Progenitor cell of endocrine pancreas (in vitro differentiated cells): ENCODE results near the gene L3MBTL1. TPM values are rescaled to one million over a fixed set of nuclear protein-coding genes. Genes with fewer than 3 reads are reported as not detected.

Source experiments
- DNase-seq: peaks from one replicate; pipeline ENCODE4 v3.0.0; 2021; ENCODE audit warnings: low spot score; ENCODE audit not compliant: unreplicated experiment
- H3K27ac Mint-ChIP-seq: 2 replicates; pipeline ENCODE4 v1.8.0; 2021; ENCODE audit warnings: mild to moderate bottlenecking, moderate library complexity, mixed read lengths
- H3K27me3 Mint-ChIP-seq: 2 replicates; pipeline ENCODE4 v1.8.0; 2021; ENCODE audit warnings: mixed read lengths
- H3K36me3 Mint-ChIP-seq: 2 replicates; pipeline ENCODE4 v1.8.0; 2022; ENCODE audit warnings: mixed read lengths; ENCODE audit not compliant: insufficient read depth
- H3K4me1 Mint-ChIP-seq: 2 replicates; pipeline ENCODE4 v1.8.0; 2021; ENCODE audit warnings: low read depth, mixed read lengths
- H3K4me3 Mint-ChIP-seq: 2 replicates; pipeline ENCODE4 v1.8.0; 2021; ENCODE audit warnings: low read depth, mild to moderate bottlenecking, moderate library complexity, mixed read lengths
- H3K9me3 Mint-ChIP-seq: 2 replicates; pipeline ENCODE4 v1.8.0; 2021; ENCODE audit warnings: low read depth, mixed read lengths
- total RNA-seq: library from RNA; stranded (reverse); gene quantifications from 2 replicates; pipeline ENCODE4 v1.2.1, GENCODE V29; 2021
- TF ChIP-seq, protein P1 (sequence below): fragments of 200-600 bp; sonication (generic); IDR thresholded peaks from one replicate; pipeline ENCODE4 v1.5.0; 2021; ENCODE audit warnings: antibody characterized with exemption, mild to moderate bottlenecking; ENCODE audit not compliant: unreplicated experiment

The L3MBTL1 gene
- total RNA-seq, 1 donor from 2014 or later: 45.7 TPM

DNA sequence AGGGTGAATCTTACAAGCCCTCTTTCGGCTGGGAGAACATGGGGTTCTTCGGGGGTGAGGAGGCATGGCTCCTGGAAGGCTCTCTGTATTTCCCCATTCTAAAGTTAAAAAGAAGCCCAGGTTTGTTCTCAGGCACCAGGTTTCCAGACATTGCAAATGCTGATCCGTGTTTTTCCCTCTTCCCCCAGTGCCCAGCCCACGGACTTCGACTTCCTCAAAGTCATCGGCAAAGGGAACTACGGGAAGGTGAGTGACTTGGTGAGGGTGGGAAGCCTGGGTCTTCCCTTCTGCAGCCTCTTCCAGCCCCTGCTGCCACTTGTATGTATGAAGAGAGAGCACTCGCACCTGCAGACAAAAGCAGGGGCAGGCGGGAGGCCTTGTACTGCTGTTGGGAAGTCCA is 60.0 kb downstream of the L3MBTL1 start:
- TF ChIP-seq, protein P1, sequence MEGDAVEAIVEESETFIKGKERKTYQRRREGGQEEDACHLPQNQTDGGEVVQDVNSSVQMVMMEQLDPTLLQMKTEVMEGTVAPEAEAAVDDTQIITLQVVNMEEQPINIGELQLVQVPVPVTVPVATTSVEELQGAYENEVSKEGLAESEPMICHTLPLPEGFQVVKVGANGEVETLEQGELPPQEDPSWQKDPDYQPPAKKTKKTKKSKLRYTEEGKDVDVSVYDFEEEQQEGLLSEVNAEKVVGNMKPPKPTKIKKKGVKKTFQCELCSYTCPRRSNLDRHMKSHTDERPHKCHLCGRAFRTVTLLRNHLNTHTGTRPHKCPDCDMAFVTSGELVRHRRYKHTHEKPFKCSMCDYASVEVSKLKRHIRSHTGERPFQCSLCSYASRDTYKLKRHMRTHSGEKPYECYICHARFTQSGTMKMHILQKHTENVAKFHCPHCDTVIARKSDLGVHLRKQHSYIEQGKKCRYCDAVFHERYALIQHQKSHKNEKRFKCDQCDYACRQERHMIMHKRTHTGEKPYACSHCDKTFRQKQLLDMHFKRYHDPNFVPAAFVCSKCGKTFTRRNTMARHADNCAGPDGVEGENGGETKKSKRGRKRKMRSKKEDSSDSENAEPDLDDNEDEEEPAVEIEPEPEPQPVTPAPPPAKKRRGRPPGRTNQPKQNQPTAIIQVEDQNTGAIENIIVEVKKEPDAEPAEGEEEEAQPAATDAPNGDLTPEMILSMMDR: no peak
- Mint-ChIP-seq H3K4me3 (no peak overlapping the region), H3K27me3 (no peaks in the 10 kb centered on the region), H3K27ac (no peak overlapping the region), H3K36me3 (no peaks in the 10 kb centered on the region), H3K4me1 (no peaks in the 10 kb centered on the region), H3K9me3 (no peaks in the 10 kb centered on the region)
- DNase-seq: no peak

DNA sequence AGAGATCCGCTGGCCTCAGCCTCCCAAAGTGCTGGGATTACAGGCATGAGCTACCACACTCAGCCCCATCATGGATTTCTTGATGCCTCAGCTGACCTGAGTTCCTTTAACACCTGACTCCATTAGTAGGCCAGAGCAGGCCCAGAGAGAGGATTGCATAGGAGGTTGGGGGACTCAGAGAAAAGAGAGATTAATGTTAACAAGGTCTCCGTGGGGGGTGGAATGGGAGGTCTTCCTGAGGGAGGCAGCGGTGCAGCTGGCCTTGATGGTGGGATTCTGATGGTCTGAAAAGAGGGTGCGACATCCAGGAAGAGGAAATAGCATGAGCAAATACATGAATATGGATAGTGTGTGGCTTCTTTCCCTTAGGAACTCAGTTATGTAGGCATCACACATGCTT is 61.2 kb downstream of the L3MBTL1 start:
- Mint-ChIP-seq H3K27ac (no peak overlapping the region), H3K27me3 (no peaks in the 10 kb centered on the region)
- no peak for DNase-seq

DNA sequence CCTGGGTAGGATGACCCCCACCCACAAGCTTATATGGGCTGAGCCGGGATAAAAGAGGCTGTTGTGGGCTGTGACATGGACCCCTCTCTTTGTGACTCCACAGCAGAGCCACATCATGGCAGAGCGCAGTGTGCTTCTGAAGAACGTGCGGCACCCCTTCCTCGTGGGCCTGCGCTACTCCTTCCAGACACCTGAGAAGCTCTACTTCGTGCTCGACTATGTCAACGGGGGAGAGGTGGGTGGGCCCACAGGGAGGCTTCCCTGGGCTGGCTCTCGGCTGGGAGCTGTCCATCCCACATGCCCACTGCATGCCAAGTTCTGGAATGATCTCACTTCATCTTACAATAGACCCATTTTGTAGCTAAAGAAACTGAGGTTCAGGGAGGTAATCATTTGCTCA is 61.8 kb downstream of the L3MBTL1 start:
- TF ChIP-seq, protein P1: no peak
- H3K4me3 Mint-ChIP-seq: no peak overlapping the region
- no peaks in the 10 kb centered on the region for H3K27me3 Mint-ChIP-seq
- H3K9me3 Mint-ChIP-seq: no peaks in the 10 kb centered on the region
- H3K4me1 Mint-ChIP-seq: no peaks in the 10 kb centered on the region
- no peak for DNase-seq
- no peak overlapping the region for H3K27ac Mint-ChIP-seq
- H3K36me3 Mint-ChIP-seq: no peaks in the 10 kb centered on the region

More for the DNA sequence above, 61.2 kb downstream of the L3MBTL1 start:
- H3K9me3 Mint-ChIP-seq: no peaks in the 10 kb centered on the region
- H3K4me3 Mint-ChIP-seq: no peak overlapping the region
- H3K4me1 Mint-ChIP-seq: no peaks in the 10 kb centered on the region
- TF ChIP-seq, protein P1: no peak
- no peaks in the 10 kb centered on the region for H3K36me3 Mint-ChIP-seq

DNA sequence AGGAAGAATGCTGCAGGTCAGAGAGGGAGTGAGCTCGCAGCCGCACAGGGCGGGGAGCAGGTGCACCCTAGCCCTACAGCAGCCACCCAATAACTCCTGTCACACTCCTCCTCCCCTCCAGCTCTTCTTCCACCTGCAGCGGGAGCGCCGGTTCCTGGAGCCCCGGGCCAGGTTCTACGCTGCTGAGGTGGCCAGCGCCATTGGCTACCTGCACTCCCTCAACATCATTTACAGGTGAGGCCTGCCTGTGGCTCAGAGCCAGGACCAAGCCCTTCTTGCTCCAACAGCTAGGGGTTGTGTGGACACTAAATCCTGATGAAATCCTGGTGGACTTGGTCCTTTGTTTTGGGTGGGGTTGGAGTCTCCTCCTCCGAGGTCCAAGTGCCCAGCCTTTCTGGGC is 63.0 kb downstream of the L3MBTL1 start:
- TF ChIP-seq, protein P1: no peak
- no peaks in the 10 kb centered on the region for H3K36me3 Mint-ChIP-seq
- no peaks in the 10 kb centered on the region for H3K9me3 Mint-ChIP-seq
- H3K27me3 Mint-ChIP-seq: no peaks in the 10 kb centered on the region
- no peaks in the 10 kb centered on the region for H3K4me1 Mint-ChIP-seq
- no peak overlapping the region for H3K27ac Mint-ChIP-seq
- no peak for DNase-seq
- no peak overlapping the region for H3K4me3 Mint-ChIP-seq

DNA sequence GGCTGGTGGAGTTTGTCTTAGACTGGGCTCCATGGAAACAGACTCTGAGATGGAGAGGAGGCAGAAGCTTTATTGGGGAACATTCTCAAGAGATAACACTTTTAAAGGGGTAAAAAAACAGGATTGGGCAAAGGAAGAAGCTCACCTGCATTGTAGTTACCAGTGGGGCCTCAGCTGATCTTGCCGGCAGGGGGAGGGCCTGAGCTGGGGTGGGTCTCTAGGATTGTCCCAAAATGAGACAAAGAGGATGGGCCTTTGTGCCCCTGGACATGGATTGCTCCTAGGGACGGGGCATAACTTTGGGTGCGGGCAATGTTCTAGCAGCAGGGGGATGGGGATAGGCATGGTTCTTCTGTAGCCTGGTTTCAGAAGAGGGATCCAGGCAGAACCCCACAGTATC is 63.8 kb downstream of the L3MBTL1 start:
- H3K27me3 Mint-ChIP-seq: no peaks in the 10 kb centered on the region
- no peaks in the 10 kb centered on the region for H3K4me1 Mint-ChIP-seq
- no peaks in the 10 kb centered on the region for H3K36me3 Mint-ChIP-seq
- DNase-seq: no peak
- H3K9me3 Mint-ChIP-seq: no peaks in the 10 kb centered on the region
- TF ChIP-seq, protein P1: no peak
- H3K27ac Mint-ChIP-seq: no peak overlapping the region
- H3K4me3 Mint-ChIP-seq: no peak overlapping the region
